ENCODE measurements around the gene KRTCAP2. TPM values are rescaled to one million over a fixed set of nuclear protein-coding genes. Genes with fewer than 3 reads are reported as not detected.
A peak's percentile ranks its signal among the peaks of the same experiment; 100 is the strongest.

The KRTCAP2 gene
- total RNA-seq, 4 donors from 2014 or later, result 70.8 to 122 (median 73.8) TPM

DNA sequence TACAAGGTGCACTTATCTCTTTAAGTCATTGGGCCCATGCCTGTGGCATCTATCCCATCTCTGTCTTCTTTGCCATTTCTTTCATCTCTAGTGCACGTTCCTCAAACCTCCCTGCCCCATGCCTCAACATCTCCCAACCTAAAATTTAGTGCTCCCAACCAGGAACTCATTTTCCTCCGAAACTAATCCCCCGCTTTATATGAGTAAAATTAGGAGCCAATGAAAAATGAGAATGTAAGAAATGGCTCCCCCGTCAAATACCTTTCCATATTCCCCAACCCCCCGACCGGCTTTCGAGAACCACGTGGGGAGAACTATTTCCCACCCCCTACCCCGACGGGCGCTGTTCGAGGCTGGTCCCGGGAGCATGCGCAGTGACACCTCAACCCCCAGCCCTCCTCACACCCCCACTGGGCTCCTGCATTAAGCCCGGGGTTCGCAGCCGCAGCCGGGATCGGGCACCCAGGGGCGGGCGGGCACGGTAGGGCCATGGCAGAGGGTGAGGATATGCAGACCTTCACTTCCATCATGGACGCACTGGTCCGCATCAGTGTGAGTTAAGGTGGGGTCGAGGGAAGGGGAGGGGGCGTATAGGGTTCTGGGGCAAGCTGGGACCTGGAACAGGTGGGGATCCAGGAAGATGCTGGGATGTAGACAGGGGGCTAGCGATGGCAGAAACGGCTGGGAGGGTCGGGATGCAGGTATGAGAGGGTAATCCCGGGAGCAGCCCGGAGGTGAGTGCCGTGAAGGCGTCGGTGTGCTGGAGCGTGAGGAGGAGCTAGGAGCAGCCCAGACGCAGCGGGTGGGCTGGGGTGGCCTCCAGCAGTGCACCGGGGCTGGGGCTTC, 597 bp upstream of the KRTCAP2 start, which contains the start of gene TRIM46:
TRIM46 (plus strand) TSS at position 372 of the 846 bp plus-strand sequence; CDS start at position 490, 118 bp downstream.
- H3K4me3 ChIP-seq, result peak within 1 kb of the TSS; percentile 82 to 96 (median 94)
- H3K4me1 ChIP-seq, result peaks cover 25 to 58% (median 28%) of the 10 kb centered on the region in 3 donors
- no peak for DNase-seq
- H3K27ac ChIP-seq, result peak within 1 kb of the TSS; percentile 92 to 99 (median 96)
- WGBS, 2 donors, result 1 to 3% methylated on average over 20 to 31 of the region's 38 CpGs
- peaks cover 0 to 24% (median 13%) of the 10 kb centered on the region in 3 donors for H3K36me3 ChIP-seq
- peaks cover 0 to 27% (median 0%) of the 10 kb centered on the region in 4 donors for H3K27me3 ChIP-seq
- no peaks in the 10 kb centered on the region for H3K9me3 ChIP-seq
- intact Hi-C loops (cut with DNase I), result no loop called here
- TF ChIP-seq POLR2A (IDR thresholded peaks at IDR 0.05), result no peak
- TF ChIP-seq, protein P1, sequence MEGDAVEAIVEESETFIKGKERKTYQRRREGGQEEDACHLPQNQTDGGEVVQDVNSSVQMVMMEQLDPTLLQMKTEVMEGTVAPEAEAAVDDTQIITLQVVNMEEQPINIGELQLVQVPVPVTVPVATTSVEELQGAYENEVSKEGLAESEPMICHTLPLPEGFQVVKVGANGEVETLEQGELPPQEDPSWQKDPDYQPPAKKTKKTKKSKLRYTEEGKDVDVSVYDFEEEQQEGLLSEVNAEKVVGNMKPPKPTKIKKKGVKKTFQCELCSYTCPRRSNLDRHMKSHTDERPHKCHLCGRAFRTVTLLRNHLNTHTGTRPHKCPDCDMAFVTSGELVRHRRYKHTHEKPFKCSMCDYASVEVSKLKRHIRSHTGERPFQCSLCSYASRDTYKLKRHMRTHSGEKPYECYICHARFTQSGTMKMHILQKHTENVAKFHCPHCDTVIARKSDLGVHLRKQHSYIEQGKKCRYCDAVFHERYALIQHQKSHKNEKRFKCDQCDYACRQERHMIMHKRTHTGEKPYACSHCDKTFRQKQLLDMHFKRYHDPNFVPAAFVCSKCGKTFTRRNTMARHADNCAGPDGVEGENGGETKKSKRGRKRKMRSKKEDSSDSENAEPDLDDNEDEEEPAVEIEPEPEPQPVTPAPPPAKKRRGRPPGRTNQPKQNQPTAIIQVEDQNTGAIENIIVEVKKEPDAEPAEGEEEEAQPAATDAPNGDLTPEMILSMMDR (IDR thresholded peaks at IDR 0.05), result peak in 1 of 6 experiments; percentile 0

DNA sequence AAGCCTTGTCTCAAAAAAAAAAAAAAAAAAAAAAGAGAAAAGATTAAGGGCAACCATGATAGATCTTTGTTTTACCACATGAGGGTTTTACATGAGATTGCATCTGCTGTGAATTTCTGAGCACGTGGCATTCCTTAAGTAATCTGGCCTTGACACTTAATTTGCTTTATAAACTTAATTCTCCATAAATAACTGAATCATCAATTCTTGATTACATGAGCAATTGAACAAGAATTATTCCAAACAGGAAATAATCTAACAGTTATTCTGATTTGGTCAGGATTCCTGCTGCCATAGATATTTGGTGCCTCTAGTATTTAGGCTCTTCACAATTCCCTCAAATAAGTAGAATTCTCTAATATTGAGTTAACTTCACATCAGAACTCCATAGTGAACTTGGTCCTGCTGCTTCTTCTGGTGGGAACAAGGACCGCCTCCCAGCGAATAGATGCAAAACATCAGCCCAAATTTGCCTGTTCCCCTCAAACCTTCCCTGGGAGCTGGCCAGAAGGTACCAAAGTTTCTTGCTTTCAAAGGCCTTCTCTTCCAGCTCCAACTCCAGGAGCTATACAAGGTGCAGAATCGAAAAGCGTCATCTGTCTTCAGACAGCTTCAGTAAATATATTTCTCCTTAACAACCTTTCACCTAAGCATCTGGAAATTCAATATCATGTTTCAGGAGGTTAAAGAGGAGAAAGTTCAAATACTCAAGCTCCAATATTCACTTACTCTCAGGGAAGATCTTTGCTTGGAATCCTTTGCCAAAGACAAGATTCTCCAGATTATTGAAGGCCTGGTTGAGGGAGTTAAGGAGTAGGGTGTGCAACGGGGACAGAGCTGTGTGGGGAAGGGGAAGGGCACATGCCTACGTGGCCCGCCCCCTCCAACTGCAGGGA, 1.0 kb downstream of the KRTCAP2 start:
- H3K9me3 ChIP-seq, result no peaks in the 10 kb centered on the region
- H3K27me3 ChIP-seq, result peaks cover 0 to 29% (median 0%) of the 10 kb centered on the region in 4 donors
- 43% methylated on average over 8 of the region's 8 CpGs for WGBS, 2 donors
- H3K4me1 ChIP-seq, result peaks cover 26 to 58% (median 34%) of the 10 kb centered on the region in 3 donors
- TF ChIP-seq POLR2A (IDR thresholded peaks at IDR 0.05), result no peak
- TF ChIP-seq, protein P1 (IDR thresholded peaks at IDR 0.05), result no peak
- peak overlapping the region; percentile 82 to 96 (median 94) for H3K4me3 ChIP-seq
- intact Hi-C loops (cut with DNase I), result no loop called here
- H3K36me3 ChIP-seq, result peaks cover 0 to 24% (median 13%) of the 10 kb centered on the region in 3 donors
- no peak for DNase-seq
- peak overlapping the region; percentile 92 to 99 (median 96) for H3K27ac ChIP-seq

DNA sequence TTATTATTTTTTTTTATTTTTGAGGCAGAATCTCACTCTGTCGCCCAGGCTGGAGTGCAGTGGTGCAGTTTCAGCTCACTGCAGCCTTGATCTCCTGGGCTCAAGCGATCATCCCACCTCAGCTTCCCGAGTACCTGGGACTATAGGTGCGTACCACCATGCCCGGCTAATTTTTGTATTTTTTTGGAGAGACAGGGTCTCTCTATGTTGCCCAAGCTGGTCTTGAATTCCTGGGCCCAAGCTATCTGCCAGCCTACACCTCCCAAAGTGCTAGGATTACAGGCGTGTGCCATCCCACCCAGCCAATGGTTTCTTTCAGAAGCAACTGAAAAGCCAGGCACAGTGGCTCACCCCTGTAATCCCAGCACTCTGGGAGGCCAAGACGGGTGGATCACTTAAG, 2.3 kb downstream of the KRTCAP2 start:
- Histone ChIP-seq H3K4me3 (no peak overlapping the region), H3K36me3 (peaks cover 0 to 24% (median 13%) of the 10 kb centered on the region in 3 donors), H3K27ac (no peak overlapping the region), H3K9me3 (no peaks in the 10 kb centered on the region), H3K4me1 (peaks cover 24 to 60% (median 32%) of the 10 kb centered on the region in 3 donors), H3K27me3 (peaks cover 0 to 35% (median 0%) of the 10 kb centered on the region in 4 donors)
- 87 to 95% methylated on average over 5 to 7 of the region's 7 CpGs for WGBS, 2 donors
- intact Hi-C loops (cut with DNase I), result no loop called here
- DNase-seq, result no peak
- TF ChIP-seq POLR2A (IDR thresholded peaks at IDR 0.05), result no peak
- TF ChIP-seq, protein P1 (IDR thresholded peaks at IDR 0.05), result no peak

DNA sequence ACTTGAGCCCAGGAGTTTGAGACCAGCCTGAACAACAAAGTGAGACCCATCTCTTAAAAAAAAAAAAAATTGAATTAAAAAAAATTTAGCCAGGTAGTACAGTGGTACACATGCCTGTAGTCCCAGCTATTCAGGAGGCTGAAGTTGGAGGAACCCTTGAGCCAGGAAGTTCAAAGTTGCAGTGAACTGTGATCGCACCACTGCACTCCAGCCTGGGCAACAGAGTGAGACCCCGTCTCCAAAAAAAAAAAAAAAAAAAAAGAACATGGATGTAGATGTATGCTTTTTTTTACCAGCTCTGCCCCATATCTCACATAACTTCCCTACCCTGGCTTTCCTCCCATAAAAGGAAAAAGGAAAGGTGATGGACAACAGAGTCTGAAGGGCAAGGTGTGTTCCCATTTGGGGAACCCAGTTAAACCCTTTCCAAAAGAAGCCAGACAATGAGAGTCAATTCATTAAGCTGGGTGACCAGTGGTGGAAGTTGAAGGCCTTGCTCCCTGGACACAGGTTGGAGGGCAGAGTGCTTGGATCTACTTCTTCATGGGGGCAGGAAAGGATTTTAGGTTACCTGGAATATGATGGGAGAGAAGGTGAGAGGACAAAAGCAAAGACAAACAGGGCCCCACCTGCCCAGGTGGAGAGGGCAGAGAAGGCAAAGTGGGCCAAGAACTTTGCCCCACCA, 2.9 kb downstream of the KRTCAP2 start:
- TF ChIP-seq POLR2A (IDR thresholded peaks at IDR 0.05), result no peak
- TF ChIP-seq, protein P1 (IDR thresholded peaks at IDR 0.05), result no peak
- no peaks in the 10 kb centered on the region for H3K9me3 ChIP-seq
- intact Hi-C loops (cut with DNase I), result no loop called here
- WGBS, 2 donors, result 75 to 88% methylated on average over 2 of the region's 2 CpGs
- DNase-seq, result no peak
- no peak overlapping the region for H3K4me3 ChIP-seq
- no peak overlapping the region for H3K27ac ChIP-seq
- peaks cover 0 to 29% (median 0%) of the 10 kb centered on the region in 4 donors for H3K27me3 ChIP-seq
- peaks cover 0 to 24% (median 13%) of the 10 kb centered on the region in 3 donors for H3K36me3 ChIP-seq
- peaks cover 24 to 62% (median 32%) of the 10 kb centered on the region in 3 donors for H3K4me1 ChIP-seq

Measured in esophagus squamous epithelium (tissue), 5 donors.